ENCODE results near the gene HAND1.

HAND1 gene

DNA sequence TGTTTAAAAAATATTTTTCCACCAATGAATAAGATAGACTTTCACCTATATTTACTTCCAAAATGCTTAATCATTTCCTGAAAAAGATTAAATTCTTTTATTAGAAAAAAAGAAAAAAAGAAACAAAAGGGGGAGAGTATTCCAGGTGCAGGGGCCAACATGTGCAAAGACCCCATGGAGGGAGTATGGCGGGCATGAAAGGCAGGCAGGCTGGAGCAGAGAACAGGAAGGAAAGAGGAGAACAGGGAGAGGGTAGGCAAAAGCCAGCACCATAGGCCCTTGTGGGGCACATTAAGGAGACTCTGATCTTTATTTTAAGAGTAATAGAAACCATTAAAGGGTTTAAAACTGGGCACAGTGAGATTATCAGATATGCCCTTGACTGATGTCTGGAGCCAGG, 48.7 kb downstream of the HAND1 start:
- Histone ChIP-seq H2BK5ac (ENCODE audit: low read depth, low read length, poor library complexity) (no peak overlapping the region), H3K27me3 (ENCODE audit: insufficient read depth, low read length) (no peaks in the 10 kb centered on the region), H3K79me2 (ENCODE audit: control insufficient read depth, insufficient read depth, low read length, poor library complexity) (no peaks in the 10 kb centered on the region), H3K23ac (ENCODE audit: low read length) (no peak overlapping the region), H2AK5ac (ENCODE audit: low read length) (no peak overlapping the region), H3K36me3 (ENCODE audit: control insufficient read depth in 1 of 2, insufficient read depth in 2 of 2, low read length in 2 of 2) (peaks cover 0 to 2% of the 10 kb centered on the region in 2 experiments), H4K91ac (ENCODE audit: low read depth, low read length) (no peak overlapping the region), H4K12ac (ENCODE audit: low read depth, low read length) (no peak overlapping the region), H2BK120ac (ENCODE audit: insufficient read depth, low read length, poor library complexity) (no peak overlapping the region), H3K9ac (ENCODE audit: low read length) (no peak overlapping the region), H2AFZ (ENCODE audit: insufficient read depth, low read length, poor library complexity) (no peak overlapping the region), H3K9me3 (ENCODE audit: insufficient read depth, low read depth, low read length) (no peaks in the 10 kb centered on the region), H3K4me2 (ENCODE audit: low read length) (no peak overlapping the region), H3K18ac (ENCODE audit: low read length) (no peak overlapping the region), H2BK12ac (ENCODE audit: low read length) (no peak overlapping the region), H3K14ac (ENCODE audit: low read length) (no peak overlapping the region), H3K4ac (ENCODE audit: low read depth, low read length) (no peak overlapping the region), H3K4me3 (ENCODE audit: low read depth, low read length) (no peak overlapping the region), H3K79me1 (ENCODE audit: low read length) (no peaks in the 10 kb centered on the region), H3K27ac (ENCODE audit: low read depth, low read length) (no peak overlapping the region), H4K8ac (ENCODE audit: low read depth, low read length) (no peak overlapping the region), H3K4me1 (ENCODE audit: control insufficient read depth in 1 of 2, insufficient read depth in 2 of 2, low read length in 2 of 2) (no peaks in the 10 kb centered on the region)
- no peak for DNase-seq
- WGBS (ENCODE audit: extremely low coverage, insufficient coverage, insufficient read length), result no CpG with 5 or more reads among the region's 1 CpG

DNA sequence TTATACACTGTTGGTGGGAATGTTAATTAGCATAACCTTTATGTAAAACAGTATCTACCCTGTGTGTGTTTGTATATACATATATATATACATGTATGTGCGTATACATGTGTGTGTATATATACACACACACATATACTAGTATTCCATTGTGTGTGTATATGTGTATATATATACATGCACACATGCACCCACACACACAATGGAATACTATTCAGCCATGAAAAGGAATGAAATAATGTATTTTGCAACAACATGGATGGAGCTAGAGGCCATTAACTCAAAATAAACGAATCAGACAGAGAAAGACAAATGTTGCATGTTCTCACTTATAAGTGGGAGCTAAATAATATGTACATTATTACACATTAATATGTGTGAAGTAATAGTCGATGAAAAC, 49.8 kb downstream of the HAND1 start:
- no peak overlapping the region for H3K18ac ChIP-seq (ENCODE audit: low read length)
- H3K9me3 ChIP-seq (ENCODE audit: insufficient read depth, low read depth, low read length), result no peaks in the 10 kb centered on the region
- no peak for DNase-seq
- no peaks in the 10 kb centered on the region for H3K4me1 ChIP-seq (ENCODE audit: control insufficient read depth in 1 of 2, insufficient read depth in 2 of 2, low read length in 2 of 2)
- no peaks in the 10 kb centered on the region for H3K27me3 ChIP-seq (ENCODE audit: insufficient read depth, low read length)
- H3K79me1 ChIP-seq (ENCODE audit: low read length), result no peaks in the 10 kb centered on the region
- H2BK120ac ChIP-seq (ENCODE audit: insufficient read depth, low read length, poor library complexity), result no peak overlapping the region
- WGBS (ENCODE audit: extremely low coverage, insufficient coverage, insufficient read length), result no CpG with 5 or more reads among the region's 3 CpGs
- H2AK5ac ChIP-seq (ENCODE audit: low read length), result no peak overlapping the region
- no peak overlapping the region for H2AFZ ChIP-seq (ENCODE audit: insufficient read depth, low read length, poor library complexity)
- no peak overlapping the region for H4K8ac ChIP-seq (ENCODE audit: low read depth, low read length)
- H3K4me3 ChIP-seq (ENCODE audit: low read depth, low read length), result no peak overlapping the region
- no peaks in the 10 kb centered on the region for H3K79me2 ChIP-seq (ENCODE audit: control insufficient read depth, insufficient read depth, low read length, poor library complexity)
- no peak overlapping the region for H3K27ac ChIP-seq (ENCODE audit: low read depth, low read length)
- no peak overlapping the region for H3K23ac ChIP-seq (ENCODE audit: low read length)
- no peak overlapping the region for H2BK5ac ChIP-seq (ENCODE audit: low read depth, low read length, poor library complexity)
- H3K4me2 ChIP-seq (ENCODE audit: low read length), result no peak overlapping the region
- peaks cover 0 to 2% of the 10 kb centered on the region in 2 experiments for H3K36me3 ChIP-seq (ENCODE audit: control insufficient read depth in 1 of 2, insufficient read depth in 2 of 2, low read length in 2 of 2)
- H3K4ac ChIP-seq (ENCODE audit: low read depth, low read length), result no peak overlapping the region
- H2BK12ac ChIP-seq (ENCODE audit: low read length), result no peak overlapping the region
- no peak overlapping the region for H4K91ac ChIP-seq (ENCODE audit: low read depth, low read length)
- H4K12ac ChIP-seq (ENCODE audit: low read depth, low read length), result no peak overlapping the region
- H3K14ac ChIP-seq (ENCODE audit: low read length), result no peak overlapping the region
- no peak overlapping the region for H3K9ac ChIP-seq (ENCODE audit: low read length)

Data from trophoblast cell (in vitro differentiated cells and primary cell).